SK-N-MC (cell line): Measurements from ENCODE around the gene TUB.

Experiments used
- EZH2 ChIP-seq: fragments of 200-600 bp; sonication (generic); IDR thresholded peaks from one replicate; pipeline ENCODE4 v1.6.1; 2017; ENCODE audit warnings: antibody characterized with exemption
- FOXP2 ChIP-seq: optimal IDR thresholded peaks from 2 replicates; pipeline ENCODE3; 2011; ENCODE audit warnings: mild to moderate bottlenecking, moderate library complexity; ENCODE audit not compliant: insufficient read depth; ENCODE audit errors: extremely low read length, control extremely low read depth

- TF ChIP-seq EZH2 (no peak), FOXP2 (no peak)
Observed at GRCh38 chr11:8091721-8092120, 10.7 kb downstream of the TUB start.
